SH-SY5Y (cell line): ENCODE data around the gene SELENOO.

Experiments
- GATA2 ChIP-seq: IDR thresholded peaks from 2 replicates; pipeline ENCODE4 v1.6.1; 2011; ENCODE audit warnings: mild to moderate bottlenecking, low read depth, low read length
- GATA3 ChIP-seq: IDR thresholded peaks from 2 replicates; pipeline ENCODE4 v1.6.1; 2011; ENCODE audit warnings: low read depth, mild to moderate bottlenecking, low read length, moderate library complexity

Gene SELENOO

GRCh38 chr22:50178471-50178864 is 22.3 kb upstream of the SELENOO start:
- TF ChIP-seq GATA2 = no peak
- TF ChIP-seq GATA3 = no peak

GRCh38 chr22:50178871-50179869 is 21.6 kb upstream of the SELENOO start:
- TF ChIP-seq GATA3 (no peak), GATA2 (no peak)

- TF ChIP-seq GATA3 = no peak
- TF ChIP-seq GATA2 = no peak
These were observed 20.7 kb upstream of the SELENOO start for GRCh38 chr22:50179937-50180726.

GRCh38 chr22:50180727-50181521 is 19.9 kb upstream of the SELENOO start:
- TF ChIP-seq GATA3 (no peak), GATA2 (no peak)

GRCh38 chr22:50182176-50183081 is 18.4 kb upstream of the SELENOO start:
- TF ChIP-seq GATA3 (no peak), GATA2 (no peak)

- TF ChIP-seq GATA2 (no peak), GATA3 (no peak)
These were observed 17.5 kb upstream of the SELENOO start for GRCh38 chr22:50183141-50183971.

- TF ChIP-seq GATA3 = no peak
- no peak for TF ChIP-seq GATA2
These were observed 16.6 kb upstream of the SELENOO start for GRCh38 chr22:50184004-50184901.

GRCh38 chr22:50184902-50185374 is 15.9 kb upstream of the SELENOO start:
- no peak for TF ChIP-seq GATA3
- TF ChIP-seq GATA2 = no peak

GRCh38 chr22:50185375-50186087 is 15.3 kb upstream of the SELENOO start, which contains the start of gene TRABD:
Gene TRABD (plus strand): TSS chr22:50185913. CDS start chr22:50193061, 7,148 bp downstream.
- TF ChIP-seq GATA3 (no peak), GATA2 (no peak)

- no peak for TF ChIP-seq GATA2
- TF ChIP-seq GATA3 = no peak
These were observed 14.6 kb upstream of the SELENOO start for GRCh38 chr22:50186181-50186714.
